HG03442 (cell line): ENCODE results near the gene UNC5B.
"Not testable (repeated sequence)": the region's sequence is repeated elsewhere in the genome, so short reads cannot be mapped to it uniquely, and the experiment has no call there.

ENCODE experiments used
- ATAC-seq: cut with Tn5 transposase; IDR thresholded peaks from one replicate; pipeline ENCODE4 v1.9.1; 2021; ENCODE audit warnings: mild to moderate bottlenecking, moderate library complexity; ENCODE audit not compliant: unreplicated experiment

UNC5B gene

DNA sequence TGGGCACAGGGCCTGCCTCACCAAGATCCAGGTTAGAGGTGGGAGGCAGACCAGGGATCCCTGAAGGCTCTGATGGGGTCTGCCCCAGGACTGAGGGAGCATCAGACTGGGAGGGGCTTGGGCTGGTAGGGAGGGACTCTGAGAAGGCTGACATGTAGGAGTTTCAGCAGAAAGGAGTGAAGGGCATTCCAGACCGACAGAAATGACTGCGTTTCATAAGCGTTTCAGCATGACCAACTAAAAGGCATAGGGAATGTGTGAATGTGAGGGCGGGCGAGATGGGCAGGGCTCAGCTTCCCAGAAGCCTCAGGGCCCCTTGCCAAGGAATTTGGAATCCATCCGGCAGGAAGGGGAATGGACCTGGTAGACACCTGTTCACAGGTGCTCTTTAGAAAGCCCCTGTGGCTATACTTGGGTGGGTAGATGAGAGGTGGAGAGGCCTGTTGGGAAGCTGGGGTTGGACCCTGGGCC lies 81.8 kb downstream of the UNC5B start:
- ATAC-seq = no peak

DNA sequence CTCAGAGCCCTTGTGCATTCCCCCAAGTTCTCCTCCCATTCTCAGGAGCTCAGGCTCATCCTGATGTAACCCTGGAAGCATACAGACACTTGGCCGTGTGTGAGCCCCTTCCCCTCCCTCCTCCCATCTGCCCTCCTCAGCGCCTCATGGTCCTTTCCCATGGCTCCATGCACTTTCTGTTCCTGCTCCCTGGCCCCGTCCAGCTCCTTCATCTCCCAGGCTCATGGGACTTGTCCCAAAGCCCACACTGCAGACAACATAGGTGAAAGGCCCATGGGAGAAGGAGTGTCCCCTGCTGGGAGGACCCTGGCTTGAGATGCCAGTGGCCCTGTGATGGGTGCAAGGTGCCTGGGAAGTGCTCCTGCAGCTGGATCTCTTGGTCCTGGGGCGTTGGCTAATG lies 82.5 kb downstream of the UNC5B start:
- ATAC-seq = no peak

DNA sequence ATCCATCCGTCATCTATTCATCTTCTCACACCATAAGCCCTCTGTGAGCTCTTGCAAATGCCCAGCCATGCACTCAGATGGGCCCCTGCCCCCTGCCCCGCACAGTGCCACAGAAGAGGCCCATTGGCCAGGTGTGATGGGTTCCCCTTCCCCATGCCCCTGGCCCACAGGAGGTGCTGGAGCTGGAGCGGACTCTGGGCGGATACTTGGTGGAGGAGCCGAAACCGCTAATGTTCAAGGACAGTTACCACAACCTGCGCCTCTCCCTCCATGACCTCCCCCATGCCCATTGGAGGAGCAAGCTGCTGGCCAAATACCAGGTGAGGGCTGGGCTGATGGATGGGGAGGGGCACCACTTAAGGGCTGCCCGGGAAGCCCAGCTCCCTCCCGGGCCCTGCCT lies 83.3 kb downstream of the UNC5B start:
- no peak for ATAC-seq

DNA sequence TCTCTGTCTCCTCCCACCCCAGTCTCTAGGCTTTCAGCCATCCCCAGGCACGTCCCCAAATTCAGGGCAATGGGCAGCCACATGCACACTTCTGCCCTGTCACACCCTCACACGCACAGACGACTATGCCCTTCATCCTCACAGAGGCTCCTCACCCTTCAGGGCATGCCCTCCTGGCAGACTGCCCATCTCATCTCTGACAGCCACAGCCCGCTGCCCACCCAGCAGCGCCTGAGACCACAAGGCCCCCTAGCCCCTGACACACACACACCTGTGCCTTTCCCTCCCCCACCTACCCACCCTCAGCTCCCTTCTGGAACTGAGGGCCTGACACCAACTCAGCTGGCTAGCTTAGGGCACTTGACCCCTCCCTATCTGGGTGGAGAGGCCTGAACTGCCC lies 83.7 kb downstream of the UNC5B start:
- ATAC-seq = no peak

DNA sequence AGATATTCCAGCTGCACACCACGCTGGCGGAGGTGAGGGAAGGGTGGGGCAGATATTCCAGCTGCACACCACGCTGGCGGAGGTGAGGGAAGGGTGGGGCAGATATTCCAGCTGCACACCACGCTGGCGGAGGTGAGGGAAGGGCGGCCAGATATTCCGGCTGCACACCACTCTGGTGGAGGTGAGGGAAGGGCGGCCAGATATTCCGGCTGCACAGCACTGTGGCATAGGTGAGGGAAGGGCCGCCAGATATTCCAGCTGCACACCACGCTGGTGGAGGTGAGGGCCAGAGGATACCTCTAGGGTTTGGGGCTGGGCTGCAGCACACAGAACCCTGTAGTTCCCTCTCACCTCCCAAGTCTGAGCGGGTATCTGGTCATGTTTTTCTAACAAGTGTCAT lies 84.4 kb downstream of the UNC5B start:
- ATAC-seq = not testable (repeated sequence)

DNA sequence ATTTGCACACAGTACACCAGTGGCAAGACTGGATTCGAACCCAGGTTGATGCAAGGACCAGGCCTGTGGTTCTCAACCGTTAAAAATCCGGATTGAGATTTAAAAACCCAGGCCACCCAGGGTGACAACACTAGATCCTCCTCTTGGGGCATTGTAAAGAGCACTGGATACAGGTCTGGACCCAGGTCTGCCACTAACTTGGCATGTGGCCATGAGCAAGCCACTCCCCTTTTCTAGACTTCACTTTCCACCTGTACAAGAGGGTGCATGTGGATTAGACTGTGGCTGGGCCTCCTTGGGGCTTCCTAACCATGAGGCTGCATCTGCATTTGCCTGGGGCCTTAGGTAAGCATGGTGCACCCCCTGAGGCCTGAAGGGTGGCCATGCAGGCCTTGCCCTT lies 85.0 kb downstream of the UNC5B start:
- ATAC-seq = no peak

DNA sequence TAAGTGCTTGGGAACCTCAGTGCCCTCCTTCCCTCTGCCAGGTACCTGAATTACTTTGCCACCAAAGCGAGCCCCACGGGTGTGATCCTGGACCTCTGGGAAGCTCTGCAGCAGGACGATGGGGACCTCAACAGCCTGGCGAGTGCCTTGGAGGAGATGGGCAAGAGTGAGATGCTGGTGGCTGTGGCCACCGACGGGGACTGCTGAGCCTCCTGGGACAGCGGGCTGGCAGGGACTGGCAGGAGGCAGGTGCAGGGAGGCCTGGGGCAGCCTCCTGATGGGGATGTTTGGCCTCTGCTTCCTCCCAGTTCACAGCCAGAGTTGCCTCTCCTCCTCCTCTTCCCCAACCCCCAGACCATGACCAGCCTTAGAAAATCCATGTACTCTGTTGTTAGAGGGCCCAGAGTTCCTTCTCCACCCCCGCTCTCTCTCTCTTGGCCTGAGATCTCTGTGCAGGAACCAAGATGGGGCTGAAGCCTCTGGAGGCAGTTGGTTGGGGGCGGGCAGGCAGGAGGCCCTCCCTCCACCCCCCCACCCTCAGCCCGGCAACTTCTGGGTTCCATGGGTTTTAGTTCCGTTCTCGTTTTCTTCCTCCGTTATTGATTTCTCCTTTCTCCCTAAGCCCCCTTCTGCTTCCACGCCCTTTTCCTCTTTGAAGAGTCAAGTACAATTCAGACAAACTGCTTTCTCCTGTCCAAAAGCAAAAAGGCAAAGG lies 86.9 kb downstream of the UNC5B start:
- no peak for ATAC-seq

DNA sequence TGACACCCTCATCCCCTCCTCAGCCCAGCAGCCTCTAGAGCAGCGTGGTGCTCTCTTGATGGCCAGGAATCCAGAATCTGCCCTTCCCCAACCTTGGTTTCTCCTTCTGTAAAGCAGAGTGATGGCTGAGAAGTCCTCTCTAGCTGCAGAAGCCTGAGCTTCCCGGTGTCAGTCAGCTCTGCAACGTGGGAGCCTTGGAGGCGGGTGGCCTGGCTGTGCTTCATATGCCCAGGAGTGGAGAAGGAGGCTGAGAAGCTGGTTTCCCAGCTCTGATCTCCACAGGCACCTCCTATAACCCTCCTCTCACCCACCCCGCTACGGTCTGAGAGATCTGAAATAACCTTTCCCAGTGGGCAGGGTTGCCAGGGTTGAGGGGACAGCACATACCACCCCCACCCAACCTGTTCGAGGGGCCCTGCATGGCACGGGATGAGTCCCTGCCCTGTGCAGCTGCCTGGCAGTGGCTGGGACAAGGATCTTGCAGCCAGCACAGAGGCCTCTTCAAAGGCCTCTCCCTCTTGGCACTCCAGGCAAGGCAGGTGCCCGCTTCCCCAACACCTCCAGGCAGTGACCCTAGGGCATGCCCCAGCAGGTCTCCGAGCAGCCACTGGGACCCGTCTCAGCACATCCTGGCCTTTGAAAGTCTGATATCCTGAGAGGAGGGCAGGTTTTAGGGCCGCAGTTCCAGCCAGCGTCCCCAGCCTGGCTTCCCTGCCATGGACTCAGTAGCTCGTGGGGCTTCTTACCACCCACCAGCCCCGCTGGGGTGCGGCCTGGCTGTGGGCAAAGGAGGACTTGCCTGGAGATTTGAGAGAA lies 88.4 kb downstream of the UNC5B start:
- ATAC-seq = no peak

DNA sequence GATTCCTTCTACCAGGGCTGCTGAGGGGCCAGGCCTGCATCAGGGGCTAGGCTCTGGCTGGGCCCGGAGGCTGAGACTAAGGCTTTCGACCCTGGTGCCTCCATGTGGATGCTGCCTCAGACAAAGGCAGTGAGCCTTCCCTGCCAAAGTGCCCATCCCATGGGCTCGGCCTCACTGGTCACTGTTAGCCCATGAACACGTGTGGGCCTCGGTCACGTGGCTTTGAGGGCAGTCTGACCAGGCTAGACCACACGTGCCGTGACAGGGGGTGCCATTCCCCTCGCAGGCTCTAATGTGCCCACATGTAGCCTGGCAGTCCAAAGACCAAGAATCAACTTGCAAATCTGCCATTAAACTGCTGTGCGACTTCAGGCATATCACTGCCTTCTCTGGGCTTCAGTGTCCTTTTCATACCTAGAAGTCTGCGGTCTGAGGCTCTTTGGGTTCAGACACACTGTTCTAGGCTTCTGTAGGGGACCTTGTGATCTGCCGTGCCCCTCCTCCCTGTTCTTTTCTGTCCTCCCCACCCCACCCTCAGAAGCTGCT lies 89.1 kb downstream of the UNC5B start:
- no peak for ATAC-seq

DNA sequence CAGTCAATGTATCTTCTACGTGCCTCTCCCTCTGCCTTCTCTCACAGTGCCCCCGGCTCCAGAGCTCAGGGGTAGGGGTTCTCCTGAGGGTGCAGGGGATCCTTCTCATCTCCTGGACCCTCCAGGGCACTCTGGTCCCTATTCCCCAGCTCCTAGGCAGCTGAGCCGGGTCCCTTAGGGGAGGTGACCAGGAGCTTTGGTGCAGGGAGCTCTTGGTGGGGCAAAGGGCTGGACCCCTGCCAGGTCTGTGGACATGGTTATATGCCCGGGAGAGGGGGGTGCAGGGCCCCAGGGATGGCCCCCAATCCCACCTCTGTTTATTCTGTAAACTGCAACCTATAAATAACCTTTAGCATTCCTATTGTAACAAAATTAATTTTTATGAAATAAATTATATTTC lies 90.1 kb downstream of the UNC5B start:
- ATAC-seq = no peak

DNA sequence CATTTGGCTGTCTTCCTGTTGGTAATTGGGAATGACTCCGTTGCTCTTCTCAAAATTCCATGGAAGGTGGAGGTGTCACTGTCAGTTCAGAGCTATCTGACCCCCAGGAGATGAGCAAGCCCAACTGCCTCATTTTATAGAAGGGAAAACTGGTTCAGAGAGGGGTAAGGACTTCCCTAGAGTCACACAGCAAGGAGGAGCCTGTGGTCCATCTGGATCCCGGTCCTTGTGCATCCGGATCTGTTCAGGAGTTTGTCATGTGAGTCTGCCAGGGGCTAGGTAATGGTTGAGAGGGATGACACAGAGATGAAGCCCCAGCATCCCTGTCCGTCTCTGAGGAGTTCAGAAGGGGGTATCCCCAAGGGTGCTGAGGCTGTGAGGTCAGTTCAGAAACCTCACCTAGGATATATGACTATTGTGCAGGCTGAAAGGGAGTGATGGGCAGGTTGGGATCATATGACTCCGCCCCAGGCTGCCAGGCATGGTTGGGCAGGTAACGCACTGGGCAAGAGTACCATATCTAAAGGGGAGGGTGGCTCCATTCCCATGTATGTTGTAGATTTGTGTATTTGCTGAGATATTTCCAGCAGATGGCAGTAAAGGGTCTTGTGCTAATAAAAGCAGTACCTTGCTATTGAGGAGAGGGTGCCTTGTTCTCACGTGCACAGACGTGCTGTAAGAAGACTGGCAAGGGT lies 90.7 kb downstream of the UNC5B start:
- ATAC-seq = no peak

DNA sequence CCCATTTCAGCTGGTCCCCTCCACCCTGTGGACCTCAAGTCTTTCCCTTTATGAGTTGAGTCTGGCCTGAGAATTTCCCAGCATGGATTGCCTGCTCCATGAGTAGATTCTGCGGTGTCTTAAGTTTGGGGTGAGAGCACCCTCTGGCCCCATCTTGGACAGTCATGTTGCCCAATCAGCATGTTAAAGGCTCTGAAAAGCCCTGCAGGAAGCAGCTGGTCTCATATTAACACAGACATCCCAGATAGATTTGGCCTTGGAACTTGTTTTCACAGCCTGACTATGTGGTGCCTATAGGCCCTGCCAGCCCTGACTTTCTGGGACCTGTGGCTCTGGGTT lies 91.2 kb downstream of the UNC5B start:
- ATAC-seq = no peak

DNA sequence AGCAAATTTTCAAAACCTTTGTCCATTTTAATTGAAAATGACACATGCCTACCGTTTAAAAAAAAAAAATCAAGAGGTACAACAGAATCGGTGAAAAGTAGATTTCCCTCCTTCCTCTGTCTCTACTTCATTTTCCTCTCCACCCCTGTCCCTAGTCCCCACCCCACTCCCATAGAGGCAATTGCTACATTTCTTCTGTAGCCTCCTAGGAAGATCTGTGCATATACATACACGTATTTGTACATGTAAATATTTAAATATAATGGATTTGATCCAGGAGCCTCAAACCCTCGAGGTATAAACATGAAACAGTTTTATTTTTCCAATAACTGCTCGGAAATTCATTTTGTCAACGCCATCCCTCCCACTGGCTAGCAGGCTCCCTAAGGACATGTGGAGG lies 92.5 kb downstream of the UNC5B start:
- ATAC-seq = no peak

DNA sequence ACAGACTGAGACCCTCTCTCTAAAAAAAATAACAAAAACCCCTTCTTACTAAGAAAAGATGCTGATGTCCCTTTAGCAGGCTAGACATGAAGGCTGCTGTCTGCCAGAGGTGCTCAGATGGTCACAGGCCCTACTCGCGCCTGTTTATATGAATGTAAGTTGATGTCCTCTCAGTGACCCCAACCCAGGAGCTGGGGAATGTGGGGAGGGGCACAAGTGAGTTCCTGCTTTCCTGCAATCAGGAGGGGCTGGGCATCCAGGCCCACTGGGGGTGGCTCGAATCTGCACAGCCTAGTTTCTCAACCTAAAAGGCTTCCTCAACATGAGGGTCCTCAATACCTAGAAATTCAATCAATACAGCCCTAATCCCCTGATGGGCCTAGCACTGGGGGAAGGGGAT lies 94.6 kb downstream of the UNC5B start:
- no peak for ATAC-seq

DNA sequence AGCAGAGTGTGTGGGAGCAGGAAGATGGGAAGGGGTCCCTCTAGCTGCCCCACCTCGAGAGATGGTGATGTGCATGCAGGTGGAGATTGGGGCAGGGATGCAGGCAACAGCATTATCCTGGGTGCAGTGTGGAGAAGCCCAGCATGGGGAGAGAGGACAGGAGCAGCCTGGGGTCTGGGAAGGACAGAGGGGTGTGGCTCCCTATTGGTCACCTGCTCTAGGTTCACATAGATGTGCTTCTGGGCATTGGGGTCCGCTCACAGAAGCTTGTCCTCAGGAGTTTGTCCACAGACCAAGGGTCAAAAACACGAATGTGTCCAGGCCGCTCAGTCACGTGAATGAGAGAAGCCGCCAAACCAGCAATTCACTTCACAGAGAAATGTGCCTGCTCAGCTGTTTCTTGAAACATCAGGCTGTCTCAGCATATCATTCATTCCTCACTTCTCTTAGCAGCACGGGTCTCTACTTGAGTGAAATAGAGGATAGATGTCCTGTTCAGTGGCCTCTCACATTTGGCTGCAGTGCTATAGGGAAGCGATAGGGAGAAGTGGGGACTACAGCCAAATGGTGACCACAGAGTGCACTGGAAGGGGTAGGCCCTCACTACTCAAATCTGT lies 95.2 kb downstream of the UNC5B start:
- ATAC-seq = no peak

DNA sequence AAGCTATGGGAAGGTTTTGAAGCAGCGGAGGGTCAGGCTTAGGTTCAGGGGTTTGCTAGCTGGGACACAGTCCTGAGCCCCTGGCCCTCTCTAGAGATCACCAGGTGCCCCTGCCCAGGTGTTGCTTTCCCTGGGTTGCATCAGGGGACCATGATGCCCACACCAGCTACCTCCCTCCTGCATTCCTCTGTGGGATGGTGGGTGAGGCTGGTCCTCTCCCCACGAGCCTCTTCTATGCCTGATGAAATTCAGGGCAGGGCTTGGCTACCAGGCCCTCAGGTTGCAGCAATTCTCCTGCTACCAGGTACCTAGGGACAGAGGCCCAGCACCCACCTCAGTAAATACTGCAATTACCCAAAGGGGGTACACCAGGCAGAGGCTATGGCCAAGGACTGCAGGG lies 95.9 kb downstream of the UNC5B start:
- no peak for ATAC-seq

DNA sequence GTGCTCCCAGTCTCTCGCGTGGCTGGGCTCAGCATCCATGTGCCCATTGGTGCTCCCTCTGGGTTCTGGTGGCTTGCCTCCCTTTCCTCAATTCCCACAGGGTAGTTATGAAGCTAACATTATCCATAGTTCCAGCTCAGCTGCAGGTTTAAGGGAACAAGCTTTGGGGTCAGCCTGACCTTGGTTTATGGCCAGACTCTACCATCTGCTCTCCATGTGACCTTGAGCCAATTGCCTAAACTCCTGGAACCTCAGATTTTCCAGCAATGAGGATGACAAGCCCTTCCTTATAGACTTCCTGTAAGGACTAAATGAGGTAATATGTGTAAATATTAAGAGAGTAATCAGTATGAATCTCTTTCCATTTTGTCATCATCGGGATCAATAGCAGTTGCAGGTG lies 96.6 kb downstream of the UNC5B start:
- no peak for ATAC-seq

DNA sequence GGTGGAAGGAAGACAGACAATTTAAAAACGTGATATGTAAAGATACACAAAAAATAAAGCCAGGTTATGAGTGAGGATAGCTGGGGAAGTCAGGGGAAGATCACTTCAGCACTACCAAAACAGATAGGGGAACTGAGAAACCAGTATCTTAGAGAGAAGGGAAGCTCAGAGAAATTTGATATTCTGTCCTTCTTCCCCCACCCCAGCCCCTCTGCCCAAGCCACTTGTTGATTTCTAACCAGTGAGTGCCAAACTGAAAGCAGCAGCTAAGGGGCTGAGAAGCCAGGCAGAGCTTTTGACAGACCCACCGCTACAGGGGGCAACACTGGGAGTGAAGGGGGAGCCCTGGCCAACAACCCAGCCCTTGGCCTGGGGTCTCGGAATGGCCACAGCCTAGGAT lies 97.5 kb downstream of the UNC5B start:
- ATAC-seq = no peak

DNA sequence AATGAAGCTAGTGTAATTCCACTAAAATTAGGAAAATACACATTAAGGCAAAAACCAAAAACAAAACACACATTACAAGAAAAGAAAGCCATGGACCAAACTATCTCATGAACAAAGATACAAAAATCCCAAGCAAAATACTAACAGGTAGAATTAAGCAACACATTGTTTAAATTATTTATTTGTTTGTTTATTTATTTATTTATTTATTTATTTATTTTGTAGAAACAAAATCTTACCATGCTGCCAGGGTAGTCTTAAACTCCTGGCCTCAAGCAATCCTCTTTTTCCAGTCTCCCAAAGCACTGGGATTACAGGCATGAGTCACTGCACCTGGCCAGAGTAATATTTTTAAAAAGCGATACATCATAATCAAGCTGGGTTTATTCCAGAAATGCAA lies 99.8 kb downstream of the UNC5B start:
- ATAC-seq = no peak

DNA sequence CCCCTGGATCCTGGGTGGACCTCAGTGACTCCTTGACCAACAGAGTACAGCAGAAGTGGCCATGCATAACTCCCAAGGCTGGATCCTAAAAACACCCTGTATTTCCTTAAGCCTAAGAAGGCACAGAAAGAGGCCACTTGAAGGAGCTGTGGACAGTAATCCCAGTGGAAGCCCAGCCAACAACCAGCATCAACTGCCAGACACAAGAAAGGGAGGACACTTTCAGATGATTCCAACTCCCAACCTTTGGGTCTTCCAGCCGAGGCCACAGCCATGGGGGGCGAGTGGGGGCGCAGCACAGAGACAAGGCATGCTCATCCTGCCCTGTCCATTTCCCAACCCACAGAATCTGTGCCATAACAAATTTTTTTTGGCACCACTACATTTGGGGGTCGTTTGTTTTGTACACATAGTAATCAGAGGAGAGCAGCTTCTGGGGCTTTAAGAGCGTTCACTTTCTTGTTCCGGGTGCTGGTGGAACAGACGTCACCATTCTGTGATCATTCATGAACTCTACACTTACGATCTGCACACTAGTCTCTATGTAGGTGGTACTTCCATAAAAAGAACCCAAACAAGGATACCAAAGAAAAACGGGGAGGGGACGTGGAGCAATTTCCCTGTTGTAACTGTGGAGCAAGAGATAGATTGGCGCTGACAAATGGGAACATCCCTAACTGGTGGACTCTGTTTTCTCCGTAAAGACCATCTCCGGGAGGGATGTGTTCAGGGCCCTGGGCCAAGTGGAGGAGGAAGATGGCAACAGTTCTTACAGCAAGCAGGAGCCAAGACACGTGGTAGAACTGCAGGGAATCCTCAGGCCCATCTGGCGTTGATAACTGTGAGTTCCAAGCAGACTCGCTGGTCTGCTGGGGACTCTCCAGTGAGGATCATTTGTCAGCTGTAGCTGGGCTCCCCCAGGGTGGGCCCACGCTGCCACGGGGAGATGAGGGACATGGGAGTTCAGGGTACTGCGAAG lies 100.7 kb downstream of the UNC5B start:
- no peak for ATAC-seq
